CD4-positive, alpha-beta T cell treated with Interleukin-1 beta for 1 hour (primary cell): ENCODE data around the gene PSMG2.

Source experiments
- DNase-seq, 2 donors: peaks; one replicate each; pipeline ENCODE4 v3.0.0-alpha.2; 2020 to 2022

The PSMG2 gene, protein sequence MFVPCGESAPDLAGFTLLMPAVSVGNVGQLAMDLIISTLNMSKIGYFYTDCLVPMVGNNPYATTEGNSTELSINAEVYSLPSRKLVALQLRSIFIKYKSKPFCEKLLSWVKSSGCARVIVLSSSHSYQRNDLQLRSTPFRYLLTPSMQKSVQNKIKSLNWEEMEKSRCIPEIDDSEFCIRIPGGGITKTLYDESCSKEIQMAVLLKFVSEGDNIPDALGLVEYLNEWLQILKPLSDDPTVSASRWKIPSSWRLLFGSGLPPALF

GRCh38 chr18:12702221-12703095 is at the start of gene PSMG2, which contains the start of gene CEP76:
Gene PSMG2 (plus strand): TSS chr18:12703042. CDS start chr18:12703108, 66 bp downstream.
Gene CEP76 (minus strand): TSS chr18:12702723. CDS start chr18:12702548, 175 bp downstream.
- peak; percentile 85 to 87 for DNase-seq

GRCh38 chr18:12654971-12655370 is 47.9 kb upstream of the PSMG2 start:
- no peak for DNase-seq

- no peak for DNase-seq
These were observed 46.3 kb upstream of the PSMG2 start for GRCh38 chr18:12656605-12656937.

DNA sequence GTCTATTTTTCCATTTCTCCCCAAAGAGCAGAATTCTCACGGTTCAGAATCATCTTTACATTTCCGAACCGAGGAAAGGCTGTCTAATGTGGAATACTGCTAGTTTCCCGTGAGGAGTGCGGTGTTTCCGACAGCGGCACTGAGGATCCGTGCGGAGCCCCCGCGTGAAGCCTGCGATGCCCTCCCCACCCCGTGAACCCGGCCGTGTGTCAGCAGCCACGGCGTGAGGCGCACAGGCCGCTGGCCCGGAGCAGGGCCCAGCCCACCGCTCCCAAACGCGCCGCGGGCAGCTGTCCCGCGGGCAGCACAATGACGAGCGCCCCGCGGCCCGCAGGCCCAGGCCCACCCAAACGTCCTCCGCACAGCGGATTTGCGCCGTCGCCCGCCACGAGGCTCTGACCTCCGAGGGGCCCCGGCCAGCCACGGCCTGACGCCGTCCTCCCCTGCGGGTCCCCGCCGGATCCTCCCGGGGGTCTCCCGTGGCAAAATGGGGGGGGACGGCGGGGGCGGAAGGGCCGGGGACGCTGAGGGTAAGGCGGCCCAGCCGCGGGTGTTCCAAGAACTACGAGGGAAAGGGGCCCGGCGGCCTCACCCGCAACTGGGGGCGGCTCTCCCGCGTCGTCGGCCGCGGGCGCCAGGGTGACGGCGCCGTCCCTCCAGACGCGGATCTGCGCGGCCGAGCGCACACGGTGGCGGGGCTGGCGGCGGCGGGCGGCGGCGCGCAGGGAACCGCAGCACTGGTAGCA is 45.7 kb upstream of the PSMG2 start:
- DNase-seq: peak in 1 of 2 donors; percentile 4

DNA sequence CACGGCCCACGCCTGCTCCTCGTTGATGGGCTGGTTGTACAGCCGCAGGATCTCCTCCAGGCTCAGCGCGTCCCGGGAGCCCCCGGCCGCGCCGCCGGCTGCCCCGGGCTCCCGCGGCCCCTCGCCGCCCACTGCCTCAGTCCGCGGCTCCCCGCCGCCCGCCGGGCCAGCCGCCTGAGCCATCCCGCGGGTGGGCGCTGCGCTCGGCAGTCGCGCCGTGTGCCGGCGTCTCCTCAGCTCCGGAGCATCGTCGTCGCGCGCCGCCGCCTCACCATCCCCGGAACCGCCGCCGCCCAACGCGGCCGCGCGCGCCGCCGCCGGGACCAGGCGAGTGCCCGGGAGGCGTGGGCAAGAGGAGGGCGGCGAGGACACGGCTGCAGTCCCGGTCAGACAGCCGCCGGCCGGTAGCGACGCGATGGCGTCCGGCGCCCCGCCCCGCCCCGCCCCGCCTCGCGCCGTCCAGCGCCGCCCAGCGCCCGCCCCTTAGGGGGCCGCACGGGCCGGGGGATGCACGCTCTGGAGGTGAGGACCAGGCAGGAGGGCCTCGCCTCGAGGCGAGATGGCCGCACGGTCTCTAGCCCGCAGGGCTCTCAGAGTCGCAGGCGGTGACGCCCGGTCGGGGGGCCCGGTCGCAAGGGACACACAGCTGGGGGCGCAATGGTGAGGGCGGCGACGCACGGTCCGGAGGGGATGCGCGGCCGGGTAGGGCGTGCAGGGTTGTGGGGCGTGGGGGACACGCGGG is 45.0 kb upstream of the PSMG2 start, which contains the start of gene SPIRE1:
Gene SPIRE1, minus strand, starts transcription at position 424 of the 742 bp plus-strand sequence. Its CDS starts 241 bp downstream, at position 183.
- peak; percentile 47 for DNase-seq

DNA sequence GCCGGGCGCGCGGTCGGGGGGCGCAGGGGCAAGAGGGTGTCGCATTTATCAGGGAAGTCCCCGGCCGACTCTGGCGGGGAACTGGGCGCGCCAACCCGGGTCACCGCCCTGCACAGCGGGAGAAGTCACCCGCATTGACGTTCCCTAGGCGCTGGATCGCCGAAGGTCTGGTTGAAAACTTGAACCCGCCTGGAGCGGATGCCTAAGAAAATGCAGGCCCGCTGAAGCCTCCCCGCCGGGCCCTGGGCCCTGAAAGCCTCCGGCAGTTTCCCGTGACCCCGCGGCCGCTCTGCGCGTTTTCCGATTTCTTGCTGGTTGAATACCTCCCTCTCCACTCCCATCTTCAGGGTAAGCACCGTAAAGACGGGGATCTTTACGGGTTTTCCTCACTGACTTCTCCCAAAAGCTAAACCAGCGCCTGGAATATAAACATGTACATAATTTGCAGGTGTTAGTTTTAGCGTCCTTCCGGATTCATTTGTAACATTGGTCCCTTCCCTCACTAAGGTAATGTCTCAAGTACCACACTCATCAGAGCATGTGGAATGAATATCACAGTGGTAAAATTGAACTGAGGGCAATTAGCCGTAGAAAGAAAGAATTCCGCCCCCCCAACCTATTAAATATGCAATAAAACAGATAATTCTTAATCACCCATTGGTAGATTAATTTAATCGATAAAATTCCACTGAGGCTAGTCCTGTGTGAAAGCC is 44.3 kb upstream of the PSMG2 start:
- DNase-seq: peak; percentile 14 to 29

DNA sequence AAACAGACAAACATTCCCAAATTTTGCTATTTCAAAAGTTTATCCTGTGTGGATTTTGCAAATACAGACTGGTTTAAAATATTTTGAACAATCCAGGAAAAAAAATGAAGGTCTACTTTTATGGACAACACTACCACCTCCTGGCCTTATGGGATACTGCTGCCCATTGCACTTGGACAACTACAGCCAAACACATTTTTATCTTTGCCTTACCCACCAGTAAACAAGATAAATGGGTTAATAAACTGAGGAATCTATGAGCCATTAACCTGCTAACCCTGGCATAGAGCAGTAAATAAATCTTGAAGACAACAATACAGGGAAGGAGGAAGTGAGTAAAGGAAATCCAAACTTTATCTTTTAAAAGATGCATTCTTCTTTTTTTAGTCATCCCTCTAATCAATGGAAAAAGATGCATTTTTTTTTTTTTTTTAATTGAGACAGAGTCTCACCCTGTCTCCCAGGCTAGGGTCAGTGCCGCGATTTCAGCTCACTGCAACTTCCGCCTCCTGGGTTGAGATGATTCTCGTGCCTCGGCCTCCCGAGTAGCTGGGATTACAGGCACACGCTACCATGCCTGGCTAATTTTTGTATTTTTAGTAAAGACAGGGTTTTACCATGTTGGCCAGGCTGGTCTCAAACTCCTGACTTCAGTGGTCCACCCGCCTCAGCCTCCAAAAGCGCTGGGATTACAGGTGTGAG is 42.8 kb upstream of the PSMG2 start:
- peak; percentile 20 to 54 for DNase-seq

GRCh38 chr18:12668041-12668440 is 34.8 kb upstream of the PSMG2 start:
- DNase-seq: no peak

DNA sequence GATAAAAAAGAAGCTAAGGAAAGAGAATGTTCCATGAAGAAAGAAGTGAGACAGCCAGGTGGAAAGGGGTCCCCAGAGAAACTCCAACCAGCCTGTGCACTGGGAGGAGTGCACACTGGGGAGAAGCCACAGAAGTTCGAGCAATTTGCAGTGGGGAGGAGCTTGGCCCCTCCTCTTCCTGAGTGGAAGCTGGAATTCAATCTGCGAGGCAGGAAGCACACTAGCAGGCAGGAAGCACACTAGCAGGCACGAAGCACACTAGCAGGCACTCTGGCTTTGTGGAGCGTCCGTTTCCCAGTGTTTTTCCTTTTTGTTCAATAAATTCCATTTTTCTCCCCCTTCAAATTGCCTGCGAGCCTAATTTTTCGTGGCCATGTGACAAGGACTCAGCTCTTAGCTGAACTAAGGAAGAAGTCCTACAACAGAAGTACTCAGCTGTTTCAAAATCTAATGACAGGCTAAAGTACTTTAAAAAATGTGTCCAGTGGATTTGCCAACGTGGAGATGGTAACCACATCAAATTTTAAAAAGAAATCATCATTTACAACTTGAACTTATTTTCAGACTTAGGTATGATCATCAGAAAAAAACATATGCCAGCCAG is 23.6 kb upstream of the PSMG2 start:
- no peak for DNase-seq

DNA sequence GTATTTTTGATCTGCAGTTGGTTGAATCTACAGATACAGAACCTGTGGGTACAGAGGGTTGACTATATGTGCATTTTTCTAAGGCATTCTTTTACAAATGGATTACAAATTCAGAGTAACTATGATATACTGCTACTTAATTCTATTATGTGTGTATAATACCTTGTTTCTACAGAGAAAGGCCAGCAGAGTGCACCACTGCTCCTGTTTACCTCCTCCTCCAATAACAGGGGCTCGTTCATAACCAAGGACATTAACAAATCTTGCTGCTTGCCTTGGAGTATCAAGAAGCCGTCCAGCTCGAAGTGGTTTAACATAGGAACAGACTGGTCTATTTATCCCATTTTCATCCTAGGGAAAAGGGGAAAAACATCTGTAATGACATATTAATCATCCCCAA is 16.7 kb upstream of the PSMG2 start:
- no peak for DNase-seq

DNA sequence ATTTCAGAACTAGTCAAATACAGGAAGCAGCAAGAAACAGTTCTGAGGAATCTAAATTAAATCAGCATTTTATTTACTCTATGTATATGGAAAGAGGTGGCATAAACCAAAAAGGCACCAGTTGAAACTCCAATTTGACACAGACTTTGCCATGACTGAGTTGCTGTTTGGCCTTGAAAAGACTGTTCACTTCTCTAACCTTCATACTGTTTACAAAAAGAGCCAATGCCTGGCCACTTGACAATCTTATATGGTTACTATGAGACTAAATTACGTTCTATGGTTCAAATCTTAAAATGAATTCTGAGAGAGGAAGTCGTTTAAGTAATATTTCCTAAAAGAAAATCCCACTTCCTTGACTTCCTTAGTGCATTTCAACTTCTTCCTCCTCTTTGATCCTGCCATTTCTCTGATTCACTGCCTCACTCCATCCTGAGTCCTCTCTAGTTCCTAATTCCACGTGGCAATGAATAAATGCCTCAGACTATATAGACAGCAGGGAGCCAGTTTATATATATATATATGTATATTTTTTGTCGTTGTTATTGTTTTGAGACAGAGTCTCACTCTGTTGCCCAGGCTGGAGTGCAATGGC is 13.5 kb upstream of the PSMG2 start:
- DNase-seq: no peak

GRCh38 chr18:12692206-12692605 is 10.6 kb upstream of the PSMG2 start:
- no peak for DNase-seq

GRCh38 chr18:12694032-12694431 is 8.8 kb upstream of the PSMG2 start:
- no peak for DNase-seq

- no peak for DNase-seq
These were observed 3.1 kb upstream of the PSMG2 start for GRCh38 chr18:12699747-12700146.

GRCh38 chr18:12701161-12701560 is 1.7 kb upstream of the PSMG2 start:
- peak in 1 of 2 donors; percentile 21 for DNase-seq

DNA sequence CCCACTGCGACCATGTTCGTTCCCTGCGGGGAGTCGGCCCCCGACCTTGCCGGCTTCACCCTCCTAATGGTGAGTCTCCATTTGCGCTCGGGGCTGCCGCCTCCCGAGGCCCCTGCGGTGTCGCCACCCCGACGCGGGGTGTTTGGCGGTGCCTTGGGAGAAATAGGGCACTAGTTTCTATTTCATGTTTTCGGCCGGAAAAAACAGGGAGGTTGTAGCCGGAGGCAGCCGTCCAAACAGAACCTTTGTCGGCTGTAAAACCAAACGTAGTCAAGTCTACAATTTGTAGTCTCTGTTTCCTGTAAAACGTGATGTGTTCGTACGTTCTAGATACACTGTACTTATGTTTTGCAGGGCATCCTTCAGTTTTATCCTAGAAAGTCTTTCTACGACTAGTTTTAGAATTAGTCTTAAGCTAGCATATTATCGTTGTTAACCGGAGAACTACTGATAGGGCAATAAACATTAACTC is 290 bp downstream of the PSMG2 start:
- DNase-seq: no peak

DNA sequence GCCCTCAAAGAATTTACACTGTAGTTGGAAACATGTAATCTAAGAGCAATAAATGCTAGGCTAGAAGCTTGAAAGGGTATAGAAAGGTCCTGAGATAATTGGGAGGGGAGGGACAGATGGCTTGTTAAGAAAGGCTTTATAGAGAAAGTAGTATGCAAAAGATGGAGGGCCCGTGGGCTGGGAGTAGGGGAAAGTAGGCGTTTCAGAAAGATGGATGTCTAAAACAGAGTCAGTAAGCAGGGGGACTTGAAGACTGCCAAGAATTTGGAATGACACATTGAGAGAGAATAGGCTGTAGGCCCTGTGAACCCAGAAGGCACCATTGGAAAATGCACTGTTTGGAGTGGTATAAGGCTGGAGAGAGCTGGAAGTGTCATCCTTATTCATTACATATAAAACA is 822 bp downstream of the PSMG2 start:
- no peak for DNase-seq

DNA sequence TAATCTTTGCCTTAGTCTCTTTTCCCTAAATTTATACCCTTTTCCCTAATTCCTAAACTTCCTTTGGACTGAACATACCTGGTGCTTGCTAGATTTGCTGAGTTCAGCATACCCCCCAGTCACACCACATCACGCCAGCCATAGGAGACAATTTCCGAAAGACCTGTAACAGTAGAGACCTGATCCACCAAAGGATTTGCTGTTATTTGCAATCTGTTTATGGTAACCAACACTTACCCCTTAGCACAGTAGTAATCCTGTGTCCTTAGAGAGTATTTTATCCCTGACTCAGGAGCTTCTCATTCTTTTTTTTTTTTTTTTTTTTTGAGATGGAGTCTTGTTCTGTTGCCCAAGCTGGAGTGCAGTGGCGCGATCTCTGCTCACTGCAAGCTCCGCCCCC is 8.6 kb downstream of the PSMG2 start:
- DNase-seq: no peak

GRCh38 chr18:12721495-12722275 is 18.8 kb downstream of the PSMG2 start:
- no peak for DNase-seq
